Non-pigmented ciliary epithelial cell (primary cell): ENCODE results near the gene ARMC3.
"Not testable (repeated sequence)": the region's sequence is repeated elsewhere in the genome, so short reads cannot be mapped to it uniquely, and the experiment has no call there.

Source experiments
- DNase-seq: peaks from one replicate; pipeline ENCODE4 v3.0.0-alpha.2; 2010; ENCODE audit warnings: low read depth

The ARMC3 gene

GRCh38 chr10:22927661-22928403 is at the start of gene ARMC3:
ARMC3 (plus strand) TSS chr10:22928053; CDS start chr10:22931997, 3,944 bp downstream.
- DNase-seq: no peak

GRCh38 chr10:22891797-22892196 is 36.1 kb upstream of the ARMC3 start:
- no peak for DNase-seq

- no peak for DNase-seq
These were observed 34.1 kb upstream of the ARMC3 start for GRCh38 chr10:22893781-22894180.

- no peak for DNase-seq
These were observed 33.1 kb upstream of the ARMC3 start for GRCh38 chr10:22894714-22895113.

GRCh38 chr10:22895252-22895651 is 32.6 kb upstream of the ARMC3 start:
- no peak for DNase-seq

- DNase-seq: no peak
These were observed 30.5 kb upstream of the ARMC3 start for GRCh38 chr10:22897371-22897770.

GRCh38 chr10:22899307-22899706 is 28.5 kb upstream of the ARMC3 start:
- no peak for DNase-seq

GRCh38 chr10:22899775-22900174 is 28.1 kb upstream of the ARMC3 start:
- no peak for DNase-seq

- DNase-seq: no peak
These were observed 26.8 kb upstream of the ARMC3 start for GRCh38 chr10:22900841-22901601.

- not testable (repeated sequence) for DNase-seq
These were observed 25.7 kb upstream of the ARMC3 start for GRCh38 chr10:22902147-22902546.

GRCh38 chr10:22903694-22904093 is 24.2 kb upstream of the ARMC3 start:
- DNase-seq: no peak

- no peak for DNase-seq
These were observed 21.1 kb upstream of the ARMC3 start for GRCh38 chr10:22906767-22907166.

GRCh38 chr10:22908837-22909236 is 19.0 kb upstream of the ARMC3 start:
- no peak for DNase-seq

GRCh38 chr10:22909673-22910072 is 18.2 kb upstream of the ARMC3 start:
- not testable (repeated sequence) for DNase-seq

GRCh38 chr10:22911067-22911466 is 16.8 kb upstream of the ARMC3 start:
- DNase-seq: no peak

- peak; percentile 31 for DNase-seq
These were observed 15.7 kb upstream of the ARMC3 start for GRCh38 chr10:22911889-22912762.

GRCh38 chr10:22912763-22913384 is 15.0 kb upstream of the ARMC3 start:
- no peak for DNase-seq

GRCh38 chr10:22913474-22914092 is 14.3 kb upstream of the ARMC3 start:
- no peak for DNase-seq

GRCh38 chr10:22915314-22915713 is 12.5 kb upstream of the ARMC3 start:
- no peak for DNase-seq

- DNase-seq: no peak
These were observed 2.8 kb upstream of the ARMC3 start for GRCh38 chr10:22925088-22925487.

- no peak for DNase-seq
These were observed 687 bp upstream of the ARMC3 start for GRCh38 chr10:22927166-22927565.

GRCh38 chr10:22929053-22929452 is 1.2 kb downstream of the ARMC3 start:
- DNase-seq: not testable (repeated sequence)
